Activated T-cell treated with anti-CD3 and anti-CD28 coated beads, Interleukin-2, amount 50 U/mL, for 48 hours (primary cell): ENCODE results near the gene ATP5PB.

ENCODE experiments used
- DNase-seq, 2 experiments: peaks; one replicate each; pipeline ENCODE4 v3.0.0-alpha.2; 2020

ATP5PB gene

GRCh38 chr1:111476214-111476613 lies 26.9 kb downstream of the ATP5PB start:
- no peak for DNase-seq

GRCh38 chr1:111476761-111477309 lies 27.6 kb downstream of the ATP5PB start:
- peak; percentile 46 to 48 for DNase-seq

GRCh38 chr1:111480674-111481073 lies 31.4 kb downstream of the ATP5PB start:
- no peak for DNase-seq

- peak; percentile 67 to 76 for DNase-seq
Observed at GRCh38 chr1:111481387-111482221, 32.3 kb downstream of the ATP5PB start.

DNA sequence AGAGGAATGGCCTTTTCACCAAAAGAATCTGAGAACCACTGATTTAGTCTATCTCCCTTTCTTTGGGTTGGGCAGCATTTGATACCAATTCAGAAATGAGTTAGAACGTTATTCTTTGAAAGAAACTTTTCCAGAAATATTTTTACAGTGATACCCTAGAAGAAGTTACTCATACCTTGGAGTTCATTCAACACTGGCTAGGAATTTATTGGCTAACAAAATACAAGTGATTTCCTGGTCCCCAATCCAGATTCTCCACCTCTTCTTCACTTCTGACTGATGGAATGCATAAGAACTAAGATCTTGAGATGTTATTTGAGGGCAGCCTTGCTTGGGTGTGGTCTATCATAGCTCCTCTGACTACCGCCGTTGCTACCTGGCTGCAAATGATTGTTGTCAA lies 33.9 kb downstream of the ATP5PB start:
- no peak for DNase-seq

DNA sequence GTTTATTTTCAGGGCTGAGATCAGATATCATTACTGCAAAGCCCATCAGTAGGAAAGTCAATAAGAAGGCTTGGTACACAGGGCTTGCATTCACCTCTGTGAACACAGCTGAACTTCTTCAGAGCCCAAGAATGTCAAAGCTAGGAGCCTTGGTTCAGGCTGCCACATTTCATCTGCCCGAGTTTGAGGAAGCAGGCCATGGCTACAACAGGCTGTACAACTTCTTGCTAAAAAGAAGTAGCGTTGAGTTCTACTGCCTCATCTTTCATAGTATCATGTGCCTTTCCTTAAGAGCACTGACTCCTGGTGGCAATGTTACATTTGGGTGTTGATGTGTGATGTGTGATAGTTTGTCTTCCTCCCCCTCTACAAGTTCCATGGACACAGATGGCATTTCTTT lies 34.6 kb downstream of the ATP5PB start:
- DNase-seq = no peak

DNA sequence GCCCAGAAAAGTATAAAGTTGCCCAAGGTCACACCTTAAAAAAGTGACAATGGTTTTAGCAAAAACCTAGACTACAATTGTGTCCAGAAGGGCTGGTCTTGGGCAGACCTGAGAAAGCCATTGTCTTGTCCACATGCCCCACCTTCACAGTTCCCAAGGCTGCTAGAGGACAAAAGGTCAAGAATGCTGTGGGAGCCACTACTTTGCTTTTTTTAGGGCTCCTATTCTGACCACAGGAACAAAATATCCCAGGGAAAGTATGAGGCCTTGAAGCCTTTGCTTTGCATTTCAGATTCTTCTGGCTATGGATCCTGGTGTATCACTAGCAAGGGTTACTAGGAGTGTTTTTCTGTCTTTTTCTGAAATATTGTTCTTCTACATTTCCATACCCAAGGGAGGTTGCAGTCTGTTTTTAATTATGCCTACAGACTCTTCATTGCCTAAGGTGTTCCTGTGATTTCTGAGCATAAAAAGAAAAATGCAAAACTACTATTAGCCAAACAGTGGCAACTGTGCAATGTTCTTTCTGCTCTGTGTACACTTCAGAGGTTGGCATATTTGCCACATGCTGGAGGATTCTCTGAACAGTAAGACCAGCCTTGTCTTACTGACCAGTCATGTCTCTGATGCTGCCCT lies 35.2 kb downstream of the ATP5PB start:
- no peak for DNase-seq

DNA sequence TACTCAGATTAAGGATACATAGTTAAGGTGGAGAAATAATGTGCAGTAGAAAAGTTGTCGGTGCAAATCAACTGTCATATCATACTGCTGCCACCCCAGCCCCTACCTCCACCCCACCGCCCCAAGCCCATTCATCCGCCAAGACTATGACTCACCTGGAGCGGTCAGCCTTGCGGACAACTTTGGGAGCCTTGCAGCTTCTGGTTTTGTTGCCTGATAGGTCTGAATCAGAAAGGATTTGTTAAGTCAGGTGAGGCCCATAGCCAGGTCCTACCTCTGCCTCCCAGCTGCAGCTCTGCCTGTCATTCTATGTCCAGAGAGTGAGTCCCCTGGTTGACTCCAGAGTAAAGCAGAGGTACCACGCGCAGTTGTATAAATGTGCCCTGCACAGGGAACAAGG lies 37.2 kb downstream of the ATP5PB start:
- no peak for DNase-seq

GRCh38 chr1:111487133-111487532 lies 37.9 kb downstream of the ATP5PB start:
- DNase-seq = no peak

DNA sequence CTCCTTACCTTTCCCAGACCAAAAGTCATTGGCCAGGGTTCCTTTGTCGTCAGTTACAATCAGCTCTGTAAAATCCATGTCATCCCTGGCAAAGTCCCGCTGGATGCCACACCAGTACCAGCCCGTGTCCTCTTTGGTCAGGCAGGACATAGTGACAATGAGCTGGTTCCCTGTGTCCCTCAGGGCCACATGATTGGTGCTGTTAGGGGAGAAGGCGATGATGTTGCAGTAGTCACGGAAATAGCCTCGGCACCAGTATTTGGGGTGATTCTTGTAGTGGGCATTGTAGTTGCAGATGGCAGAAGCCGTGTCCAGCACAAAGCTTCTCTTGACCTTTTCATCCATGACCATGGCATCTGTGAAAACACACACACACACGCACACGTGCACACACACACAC lies 39.4 kb downstream of the ATP5PB start:
- no peak for DNase-seq

- no peak for DNase-seq
Observed at GRCh38 chr1:111489604-111490003, 40.3 kb downstream of the ATP5PB start.

GRCh38 chr1:111490220-111490619 lies 41.0 kb downstream of the ATP5PB start:
- DNase-seq = no peak

DNA sequence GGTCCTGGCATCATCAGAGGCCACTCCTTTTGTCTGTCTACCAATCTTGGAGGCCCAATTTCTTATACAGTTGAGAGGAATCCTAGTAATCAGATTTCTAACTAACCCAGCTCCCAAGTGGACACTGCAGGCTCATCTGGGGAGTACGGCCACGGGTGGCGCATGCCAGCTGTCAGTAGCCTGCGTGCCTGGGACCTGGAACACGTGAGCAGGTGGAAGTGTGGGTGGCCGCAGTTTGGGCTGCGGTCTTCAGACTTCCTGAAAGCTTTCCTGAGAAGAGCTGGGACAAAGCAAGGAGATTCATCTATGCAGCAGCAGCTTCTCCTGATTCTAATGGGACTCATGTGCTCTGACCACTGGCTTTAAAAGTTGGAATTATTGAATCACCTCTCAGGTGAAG lies 41.8 kb downstream of the ATP5PB start:
- no peak for DNase-seq

GRCh38 chr1:111496398-111496797 lies 47.1 kb downstream of the ATP5PB start:
- peak in 1 of 2 experiments; percentile 7 for DNase-seq

DNA sequence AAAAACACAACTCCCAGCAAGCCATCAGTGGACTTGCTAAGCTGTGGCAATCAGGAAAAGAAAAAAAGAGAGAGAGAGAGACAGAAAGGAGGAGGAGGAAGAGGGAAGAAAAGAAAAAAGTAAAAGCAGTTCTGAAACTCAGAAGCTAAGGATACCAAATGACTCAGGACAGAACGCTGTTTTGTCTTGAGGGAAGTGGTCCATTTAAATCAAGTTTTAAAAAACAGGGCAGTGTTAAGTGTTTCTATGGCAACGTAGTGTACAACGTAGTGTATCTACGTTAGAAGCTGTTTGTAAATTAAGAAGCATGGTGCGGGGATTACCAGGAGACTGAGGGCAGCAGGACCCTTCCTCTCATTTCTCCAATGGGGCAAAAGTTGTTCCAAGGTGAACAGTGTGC lies 48.3 kb downstream of the ATP5PB start:
- peak in 1 of 2 experiments; percentile 11 for DNase-seq

DNA sequence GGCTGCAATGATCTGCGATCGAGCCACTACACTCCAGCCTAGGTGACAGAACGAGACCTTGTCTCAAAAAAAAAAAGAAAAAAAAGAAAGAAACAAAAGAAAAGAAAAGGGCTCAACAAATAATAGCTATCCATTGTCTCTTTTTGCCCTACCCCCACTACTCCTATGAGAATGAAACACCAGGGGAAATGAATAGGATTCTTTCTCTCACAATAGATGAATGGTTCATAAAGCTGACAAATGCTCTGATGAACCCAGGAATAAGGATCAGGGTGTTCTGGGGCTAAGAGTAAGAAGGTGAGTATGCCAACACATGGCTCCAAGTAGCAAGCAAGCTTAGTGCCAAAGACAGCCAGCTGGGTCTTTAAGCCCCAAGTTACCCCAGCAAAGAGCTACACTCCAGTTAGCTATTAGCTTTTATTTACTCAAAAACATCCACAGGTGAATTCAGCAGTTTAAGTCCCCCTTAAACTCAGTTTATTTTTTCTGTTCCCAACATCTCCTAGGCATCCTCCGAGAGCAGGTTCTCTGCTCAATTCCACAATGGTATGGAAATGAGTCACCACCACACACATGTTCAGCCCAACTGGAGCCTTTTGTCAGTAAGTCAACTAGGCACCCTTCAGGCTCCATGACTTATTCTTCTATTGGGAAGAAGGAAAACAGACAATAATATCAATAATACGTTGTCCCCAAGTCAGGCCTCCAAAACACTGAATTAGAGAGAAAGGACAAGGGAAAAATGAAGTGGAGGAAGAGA lies 49.9 kb downstream of the ATP5PB start:
- DNase-seq = peak in 1 of 2 experiments; percentile 5

DNA sequence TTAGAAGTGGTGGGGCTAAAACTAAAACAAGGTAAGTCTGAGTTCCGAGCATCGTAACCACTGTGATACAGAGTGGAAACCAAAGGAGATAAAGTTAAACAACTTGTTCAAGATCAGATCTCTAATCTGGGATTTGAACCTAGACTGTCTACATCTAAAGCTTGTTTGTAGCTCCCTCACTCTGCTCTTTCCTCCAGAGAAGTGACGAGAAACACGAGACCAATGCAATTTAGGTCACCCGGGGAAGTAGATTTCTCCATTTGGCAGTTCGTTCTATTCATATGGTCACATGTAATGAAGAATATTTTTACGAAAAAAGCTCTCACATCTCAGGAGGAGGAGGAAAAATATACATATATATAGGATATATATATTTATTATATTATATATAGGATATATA lies 52.4 kb downstream of the ATP5PB start:
- no peak for DNase-seq

DNA sequence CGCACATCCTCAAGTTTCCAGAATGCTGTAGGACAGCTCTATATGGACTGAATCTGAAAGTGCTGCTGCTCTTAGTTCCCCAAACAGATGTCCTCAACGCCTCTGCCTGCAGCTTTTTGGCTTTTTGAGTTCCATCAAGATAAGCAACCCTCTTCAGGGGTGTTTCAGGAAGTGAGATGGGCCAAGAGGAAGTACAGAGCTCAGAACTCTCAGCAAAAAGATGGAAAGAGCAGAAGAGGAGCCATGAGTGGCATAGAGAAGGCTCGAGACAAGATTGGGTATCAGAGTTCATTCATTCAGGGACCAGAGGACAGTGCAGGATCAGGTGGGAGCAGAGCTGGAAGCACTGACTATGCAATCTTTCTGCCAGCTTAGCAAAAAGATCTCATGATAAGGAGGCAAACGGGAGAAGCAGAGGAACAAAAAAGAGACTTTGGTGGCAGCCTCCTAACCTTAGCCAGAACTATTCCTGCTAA lies 54.4 kb downstream of the ATP5PB start, which contains the start of the genes ADORA3 and TMIGD3:
Gene ADORA3 (minus strand): TSS at position 49 of the 476 bp plus-strand sequence. CDS start 279 bp downstream, outside the sequence.
Gene TMIGD3 (minus strand): TSS at position 49 of the 476 bp plus-strand sequence. CDS start 279 bp downstream, outside the sequence.
- DNase-seq = no peak

GRCh38 chr1:111504097-111504496 lies 54.8 kb downstream of the ATP5PB start:
- no peak for DNase-seq

GRCh38 chr1:111505641-111506119 lies 56.4 kb downstream of the ATP5PB start:
- peak; percentile 43 to 51 for DNase-seq

- DNase-seq = no peak
Observed at GRCh38 chr1:111506561-111506960, 57.3 kb downstream of the ATP5PB start.

DNA sequence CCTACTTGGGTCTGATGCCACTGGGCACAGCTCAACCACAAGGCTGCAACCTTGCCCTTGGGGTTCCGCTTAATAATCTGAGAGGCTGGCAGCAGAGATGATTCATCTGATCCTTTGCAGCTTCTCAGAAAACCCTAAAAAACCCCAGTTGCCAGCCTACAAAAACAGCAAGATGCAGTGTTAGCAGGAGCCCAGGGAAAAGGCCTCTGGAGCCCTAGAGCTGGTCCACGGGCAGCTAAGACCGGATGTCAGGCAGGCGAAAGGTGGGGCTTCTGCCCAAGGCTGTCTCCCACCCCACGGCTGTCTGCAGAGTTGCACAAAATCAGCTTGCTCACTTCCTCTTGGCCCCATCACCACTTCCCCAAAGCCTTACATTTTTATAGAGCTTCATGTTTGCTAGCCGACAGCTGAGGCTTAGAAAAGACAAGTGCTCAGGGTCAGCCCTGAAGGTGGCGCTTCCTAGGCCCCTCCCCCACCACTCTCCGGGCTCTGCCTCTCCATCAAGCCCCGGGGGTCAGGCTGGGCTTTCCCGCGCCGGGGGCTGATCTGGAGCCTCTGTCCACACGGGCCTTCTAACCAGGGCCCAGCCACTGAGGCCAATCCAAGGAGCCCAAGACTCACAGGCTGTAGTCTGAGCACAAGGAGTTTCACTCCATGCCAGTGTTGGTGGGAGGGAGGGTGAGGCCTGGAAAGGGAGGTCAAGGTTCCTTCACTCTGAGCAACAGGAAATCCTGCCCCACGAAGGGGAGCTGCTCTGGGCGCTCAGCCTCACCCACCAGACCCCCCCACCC lies 58.3 kb downstream of the ATP5PB start:
- DNase-seq = peak; percentile 74 to 80
